Measurements from ENCODE around the gene MUC22. TPM values are rescaled to one million over a fixed set of nuclear protein-coding genes. Genes with fewer than 3 reads are reported as not detected.
A peak's percentile ranks its signal among the peaks of the same experiment; 100 is the strongest.

The MUC22 gene
- total RNA-seq, 1 experiment from 2014 or later = not detected

- TF ChIP-seq ZBTB43 (CRISPR knock-in tag; IDR thresholded peaks at IDR 0.05) = no peak
These were observed 71.6 kb downstream of the MUC22 start (continued) for GRCh38 chr6:31081872-31082271.

GRCh38 chr6:31083742-31084354 lies 73.6 kb downstream of the MUC22 start:
- DNase-seq (ENCODE audit: low spot score) = peak; percentile 83
- peaks cover 19% of the 10 kb centered on the region for H3K4me1 Mint-ChIP-seq
- ATAC-seq = peak; percentile 78
- ChIA-PET POLR2A (interaction anchor here (0.5 to 2.2 kb wide), 3 partner anchors 12 to 410 kb away, joined by 3 to 10 read pairs (median 5); no protein-coding TSS in a partner anchor), CTCF (interaction anchor here (0.6 to 1.8 kb wide), 24 partner anchors 8 to 411 kb away, joined by 3 to 12 read pairs (median 4); partner anchors contain the start of genes DDR1, DHX16, GTF2H4 and VARS2)
- no peak for TF ChIP-seq ZNF263 (CRISPR knock-in tag; IDR thresholded peaks at IDR 0.05; ENCODE audit: low read depth)
- TF ChIP-seq ATF1 (CRISPR knock-in tag; IDR thresholded peaks at IDR 0.05) = no peak
- TF ChIP-seq CREM (CRISPR knock-in tag; IDR thresholded peaks at IDR 0.05) = no peak
- no peak for TF ChIP-seq ELF4 (CRISPR knock-in tag; IDR thresholded peaks at IDR 0.05; ENCODE audit: low read depth)
- peak; percentile 90 for TF ChIP-seq ZNF121 (CRISPR knock-in tag; IDR thresholded peaks at IDR 0.05)
- TF ChIP-seq ZNF423 (CRISPR knock-in tag; IDR thresholded peaks at IDR 0.05) = peak; percentile 26; the same call in 1 of the 2 replicates
- TF ChIP-seq CTCF (IDR thresholded peaks at IDR 0.05) = peak; percentile 54
- no peak for TF ChIP-seq IRF1 (CRISPR knock-in tag; IDR thresholded peaks at IDR 0.05)
- no peak for TF ChIP-seq FOXP1 (CRISPR knock-in tag; IDR thresholded peaks at IDR 0.05; ENCODE audit: borderline replicate concordance)
- no peak for TF ChIP-seq PRDM15 (CRISPR knock-in tag; IDR thresholded peaks at IDR 0.05)
- no peaks in the 10 kb centered on the region for H3K9me3 Mint-ChIP-seq
- H3K4me3 Mint-ChIP-seq = no peak overlapping the region
- no peaks in the 10 kb centered on the region for H3K36me3 Mint-ChIP-seq
- H3K27me3 Mint-ChIP-seq (ENCODE audit: low read depth) = no peaks in the 10 kb centered on the region
- H3K27ac Mint-ChIP-seq = no peak overlapping the region

Other genes starting within 250 kb of the MUC22 start
- gene DDR1, start 126.0 kb upstream of the MUC22 start, total RNA-seq (2021) = 195 to 230 TPM (median 203 TPM) in 3 replicates
- gene GTF2H4, start 102.3 kb upstream of the MUC22 start, total RNA-seq (2021) = 46.2 to 49.7 TPM (median 49.2 TPM) in 3 replicates
- 65.6 to 74.1 TPM (median 69.9 TPM) in 3 replicates for gene VARS2, start 96.2 kb upstream of the MUC22 start, total RNA-seq (2021)
- 0.66 to 0.80 TPM in 2 of 3 replicates, not detected in the other for gene SFTA2, start 78.3 kb upstream of the MUC22 start, total RNA-seq (2021)
- gene MUCL3, start 69.5 kb upstream of the MUC22 start, total RNA-seq (2021) = 0.15 to 0.21 TPM (median 0.18 TPM) in 3 replicates
- not detected in 3 replicates for gene MUC21, start 26.8 kb upstream of the MUC22 start, total RNA-seq (2021)
- not detected in 3 replicates for gene C6orf15, start 102.1 kb downstream of the MUC22 start, total RNA-seq (2021)
- 0.11 to 0.66 TPM (median 0.34 TPM) in 3 replicates for gene PSORS1C1, start 104.3 kb downstream of the MUC22 start, total RNA-seq (2021)
- gene CDSN, start 110.0 kb downstream of the MUC22 start, total RNA-seq (2021) = not detected in 3 replicates
- gene PSORS1C2, start 128.6 kb downstream of the MUC22 start, total RNA-seq (2021) = 0.55 to 0.85 TPM (median 0.78 TPM) in 3 replicates
- 58.7 to 62.6 TPM (median 61.4 TPM) in 3 replicates for gene CCHCR1, start 147.3 kb downstream of the MUC22 start, total RNA-seq (2021)
- 10.2 to 12.7 TPM (median 10.7 TPM) in 3 replicates for gene TCF19, start 148.1 kb downstream of the MUC22 start, total RNA-seq (2021)
- 2,735 to 3,160 TPM (median 3,135 TPM) in 3 replicates for gene POU5F1, start 160.2 kb downstream of the MUC22 start, total RNA-seq (2021)